Endodermal cell (in vitro differentiated cells): ENCODE measurements around the gene LIN7C. TPM values are rescaled to one million over a fixed set of nuclear protein-coding genes. Genes with fewer than 3 reads are reported as not detected.

Experiments used
- DNase-seq: peaks from one replicate; pipeline ENCODE4 v3.0.0-alpha.2; 2017
- H3K27ac ChIP-seq: 2 replicates; pipeline ENCODE4 v1.5.1; 2013; ENCODE audit warnings: mild to moderate bottlenecking, low read depth, low read length, moderate library complexity
- H3K27me3 ChIP-seq: 2 replicates; pipeline ENCODE4 v1.6.1; 2013; ENCODE audit warnings: mild to moderate bottlenecking, low read length, moderate library complexity; ENCODE audit not compliant: insufficient read depth, control insufficient read depth, poor library complexity, severe bottlenecking
- H3K36me3 ChIP-seq: 2 replicates; pipeline ENCODE4 v1.7.0; 2013; ENCODE audit warnings: mild to moderate bottlenecking, low read length, moderate library complexity; ENCODE audit not compliant: control insufficient read depth, insufficient read depth
- H3K4me1 ChIP-seq: one replicate; pipeline ENCODE4 v1.7.0; 2013; ENCODE audit warnings: low read length; ENCODE audit not compliant: control insufficient read depth, insufficient read depth
- H3K4me3 ChIP-seq: 2 replicates; pipeline ENCODE4 v1.5.1; 2013; ENCODE audit warnings: mild to moderate bottlenecking, low read length, moderate library complexity
- H3K9ac ChIP-seq: 2 replicates; pipeline ENCODE4 v1.6.1; 2013; ENCODE audit warnings: mild to moderate bottlenecking, low read length, moderate library complexity; ENCODE audit not compliant: poor library complexity, severe bottlenecking; ENCODE audit errors: extremely low read depth
- H3K9me3 ChIP-seq: 2 replicates; pipeline ENCODE4 v1.6.1; 2013; ENCODE audit warnings: mild to moderate bottlenecking, low read length, moderate library complexity; ENCODE audit not compliant: control insufficient read depth
- H3K27ac Mint-ChIP-seq: 2 replicates; pipeline ENCODE4 v1.8.0; 2020; ENCODE audit warnings: mixed read lengths
- H3K27me3 Mint-ChIP-seq: 2 replicates; pipeline ENCODE4 v1.8.0; 2021; ENCODE audit warnings: mild to moderate bottlenecking, mixed read lengths; ENCODE audit not compliant: insufficient read depth
- H3K36me3 Mint-ChIP-seq: 2 replicates; pipeline ENCODE4 v1.8.0; 2020; ENCODE audit warnings: low read depth, mixed read lengths
- H3K4me1 Mint-ChIP-seq: 2 replicates; pipeline ENCODE4 v1.8.0; 2020; ENCODE audit warnings: mixed read lengths
- H3K4me3 Mint-ChIP-seq: 2 replicates; pipeline ENCODE4 v1.8.0; 2020; ENCODE audit warnings: mild to moderate bottlenecking, moderate library complexity, mixed read lengths
- H3K9me3 Mint-ChIP-seq: 2 replicates; pipeline ENCODE4 v1.8.0; 2020; ENCODE audit warnings: mild to moderate bottlenecking, mixed read lengths
- WGBS, 2 experiments: methylation state at CpG; one replicate each; pipeline versions ENCODE4 v1.1.5 to v1.1.7; 2013; ENCODE audit warnings: missing lambda C conversion rate in 2 of 2, mixed read lengths in 1 of 2; ENCODE audit not compliant: insufficient coverage in 1 of 2, insufficient read length in 1 of 2; 5-methylcytosine and 5-hydroxymethylcytosine counted together
- total RNA-seq, 2 donors: library from RNA; stranded (reverse); fragmentation: NEBNext Ultra II Directional in 1 of 2; extraction: Animal tissue kit (Norgen Biotek cat#: 25700) in 1 of 2; gene quantifications; 2 replicates in 1 of 2; 3 replicates in 1 of 2; pipeline ENCODE4 v1.2.1, GENCODE V29; 2021
- TF ChIP-seq, protein P1 (sequence below): fragments of 200-600 bp; sonication (generic); conservative IDR thresholded peaks from 2 replicates; pipeline ENCODE4 v1.5.0; 2021; ENCODE audit warnings: antibody characterized with exemption, mild to moderate bottlenecking

LIN7C gene
- total RNA-seq, 2 donors from 2014 or later: 28.3 to 39.6 TPM

DNA sequence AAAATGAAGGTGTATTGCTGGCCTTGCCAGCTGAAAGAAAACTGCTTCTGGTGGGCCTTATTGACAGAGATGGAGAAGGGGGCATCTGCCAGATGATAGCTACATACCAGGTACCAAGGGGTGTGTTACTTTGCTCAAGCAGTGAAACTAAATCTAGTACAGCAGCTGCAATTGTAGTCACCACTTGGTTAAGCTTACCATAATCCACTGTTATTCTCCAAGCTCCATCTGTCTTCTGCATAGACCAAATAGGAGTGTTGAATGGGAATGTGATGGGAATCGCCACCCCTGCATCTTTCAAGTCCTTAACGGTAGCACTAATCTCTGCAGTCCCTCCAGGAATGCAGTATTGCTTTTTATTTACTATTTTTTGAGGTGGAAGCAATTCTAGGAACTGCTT lies 45.8 kb upstream of the LIN7C start:
- Histone ChIP-seq H3K9ac (no peak overlapping the region), H3K36me3 (no peaks in the 10 kb centered on the region), H3K4me1 (no peaks in the 10 kb centered on the region), H3K9me3 (no peaks in the 10 kb centered on the region), H3K27me3 (no peaks in the 10 kb centered on the region), H3K27ac (no peak overlapping the region), H3K4me3 (no peak overlapping the region)
- DNase-seq: no peak
- Mint-ChIP-seq H3K4me3 (no peak overlapping the region), H3K4me1 (no peaks in the 10 kb centered on the region), H3K9me3 (no peaks in the 10 kb centered on the region), H3K27ac (no peak overlapping the region), H3K36me3 (no peaks in the 10 kb centered on the region), H3K27me3 (peaks cover 11% of the 10 kb centered on the region)
- 100% methylated on average over 2 of the region's 2 CpGs; no CpG with 5 or more reads in 1 of the 2 experiments for WGBS, 2 experiments
- TF ChIP-seq, protein P1, sequence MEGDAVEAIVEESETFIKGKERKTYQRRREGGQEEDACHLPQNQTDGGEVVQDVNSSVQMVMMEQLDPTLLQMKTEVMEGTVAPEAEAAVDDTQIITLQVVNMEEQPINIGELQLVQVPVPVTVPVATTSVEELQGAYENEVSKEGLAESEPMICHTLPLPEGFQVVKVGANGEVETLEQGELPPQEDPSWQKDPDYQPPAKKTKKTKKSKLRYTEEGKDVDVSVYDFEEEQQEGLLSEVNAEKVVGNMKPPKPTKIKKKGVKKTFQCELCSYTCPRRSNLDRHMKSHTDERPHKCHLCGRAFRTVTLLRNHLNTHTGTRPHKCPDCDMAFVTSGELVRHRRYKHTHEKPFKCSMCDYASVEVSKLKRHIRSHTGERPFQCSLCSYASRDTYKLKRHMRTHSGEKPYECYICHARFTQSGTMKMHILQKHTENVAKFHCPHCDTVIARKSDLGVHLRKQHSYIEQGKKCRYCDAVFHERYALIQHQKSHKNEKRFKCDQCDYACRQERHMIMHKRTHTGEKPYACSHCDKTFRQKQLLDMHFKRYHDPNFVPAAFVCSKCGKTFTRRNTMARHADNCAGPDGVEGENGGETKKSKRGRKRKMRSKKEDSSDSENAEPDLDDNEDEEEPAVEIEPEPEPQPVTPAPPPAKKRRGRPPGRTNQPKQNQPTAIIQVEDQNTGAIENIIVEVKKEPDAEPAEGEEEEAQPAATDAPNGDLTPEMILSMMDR: no peak

DNA sequence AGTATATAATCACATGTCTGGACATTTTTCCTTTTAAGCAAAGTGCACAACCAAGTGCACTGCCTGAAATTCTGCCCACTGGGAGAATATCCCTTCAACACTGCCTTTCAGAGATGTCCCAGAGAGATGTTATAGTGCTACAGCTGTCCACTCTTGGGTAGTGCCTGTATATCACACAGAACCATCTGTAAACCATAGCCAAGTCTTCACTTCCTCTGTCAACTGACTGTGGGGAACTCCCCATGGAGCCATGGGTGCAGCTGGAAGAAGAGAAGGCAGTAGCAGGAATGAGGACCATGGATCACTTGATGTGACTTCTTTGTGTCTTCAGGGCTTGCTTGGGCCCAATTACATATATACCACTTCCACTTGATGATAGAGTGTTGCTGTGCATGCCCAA lies 44.6 kb upstream of the LIN7C start:
- Histone ChIP-seq H3K4me1 (no peaks in the 10 kb centered on the region), H3K36me3 (no peaks in the 10 kb centered on the region), H3K27me3 (no peaks in the 10 kb centered on the region), H3K27ac (no peak overlapping the region), H3K9me3 (no peaks in the 10 kb centered on the region), H3K9ac (no peak overlapping the region), H3K4me3 (no peak overlapping the region)
- DNase-seq: no peak
- no peaks in the 10 kb centered on the region for H3K9me3 Mint-ChIP-seq
- TF ChIP-seq, protein P1: no peak
- H3K27ac Mint-ChIP-seq: no peak overlapping the region
- no peak overlapping the region for H3K4me3 Mint-ChIP-seq
- H3K36me3 Mint-ChIP-seq: no peaks in the 10 kb centered on the region
- no peaks in the 10 kb centered on the region for H3K4me1 Mint-ChIP-seq
- H3K27me3 Mint-ChIP-seq: peaks cover 11% of the 10 kb centered on the region

DNA sequence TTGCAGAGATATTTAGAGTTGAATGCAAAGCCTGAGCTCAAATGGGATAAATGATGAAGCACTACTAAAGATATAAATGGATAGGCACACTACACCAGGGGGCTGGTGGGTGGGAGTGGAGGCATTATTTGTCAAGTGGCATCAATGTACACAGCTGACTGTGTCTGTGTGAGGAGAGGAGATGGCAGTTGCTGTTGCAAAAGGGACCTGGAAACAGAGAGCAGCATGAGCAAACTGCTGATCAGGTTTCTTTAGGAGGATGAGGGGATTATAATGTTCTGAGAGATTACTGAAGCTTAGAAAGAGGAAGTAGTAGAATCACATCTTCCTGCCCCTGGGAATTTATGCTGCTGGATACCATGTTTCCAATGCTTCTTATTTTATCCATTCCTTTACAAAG lies 39.4 kb upstream of the LIN7C start:
- H3K4me3 Mint-ChIP-seq: no peak overlapping the region
- Histone ChIP-seq H3K9me3 (no peaks in the 10 kb centered on the region), H3K27ac (no peak overlapping the region), H3K4me3 (no peak overlapping the region), H3K4me1 (no peaks in the 10 kb centered on the region), H3K36me3 (no peaks in the 10 kb centered on the region), H3K9ac (no peak overlapping the region), H3K27me3 (no peaks in the 10 kb centered on the region)
- peaks cover 13% of the 10 kb centered on the region for H3K27me3 Mint-ChIP-seq
- H3K27ac Mint-ChIP-seq: no peak overlapping the region
- no peaks in the 10 kb centered on the region for H3K4me1 Mint-ChIP-seq
- H3K9me3 Mint-ChIP-seq: no peaks in the 10 kb centered on the region
- TF ChIP-seq, protein P1: no peak
- DNase-seq: no peak
- no peaks in the 10 kb centered on the region for H3K36me3 Mint-ChIP-seq
